ENCODE data around the gene OMP. TPM values are rescaled to one million over a fixed set of nuclear protein-coding genes. Genes with fewer than 3 reads are reported as not detected.

Gene OMP
- polyA plus RNA-seq, 1 donor from 2014 or later = not detected

DNA sequence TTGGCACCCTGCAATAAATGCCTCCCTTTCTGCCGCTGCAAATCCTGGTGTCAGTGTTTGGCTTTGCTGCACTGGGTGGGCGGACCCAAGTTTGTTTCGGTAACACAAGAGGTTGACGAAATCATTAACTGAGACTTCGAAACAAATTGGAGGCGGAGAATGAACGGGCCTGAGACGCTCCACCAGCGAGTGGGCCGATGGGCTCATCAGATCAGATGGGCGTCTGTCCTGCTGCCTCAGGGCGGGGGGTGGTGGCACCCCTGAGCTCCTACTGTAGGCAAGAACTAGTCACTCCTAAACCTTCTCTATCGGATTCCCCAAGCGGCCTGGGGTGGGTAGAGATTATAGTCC is 36.8 kb upstream of the OMP start:
- H3K79me2 ChIP-seq (replicated peaks; ENCODE audit: insufficient read depth, low read length) = no peaks in the 10 kb centered on the region
- H3K36me3 ChIP-seq (ENCODE audit: insufficient read depth, low read length) = no peaks in the 10 kb centered on the region
- no peak overlapping the region for H3K27ac ChIP-seq (ENCODE audit: low read length)

GRCh38 chr11:77066229-77067042 is 36.2 kb upstream of the OMP start, which contains the start of gene CAPN5:
Gene CAPN5 (plus strand): TSS chr11:77066971. CDS start chr11:77084887, 17,916 bp downstream.
- no peaks in the 10 kb centered on the region for H3K9me3 ChIP-seq (ENCODE audit: low read length)
- no peaks in the 10 kb centered on the region for H3K36me3 ChIP-seq (ENCODE audit: insufficient read depth, low read length)
- peak within 1 kb of the TSS; percentile 60 for H3K27ac ChIP-seq (ENCODE audit: low read length)
- peak within 1 kb of the TSS; percentile 93 for H2AFZ ChIP-seq (ENCODE audit: low read depth, low read length)
- peak within 1 kb of the TSS; percentile 78 for H3K9ac ChIP-seq (ENCODE audit: low read length)
- peak within 1 kb of the TSS; percentile 73 for H3K4me2 ChIP-seq (ENCODE audit: low read length)
- no peaks in the 10 kb centered on the region for H4K20me1 ChIP-seq (ENCODE audit: insufficient read depth)
- H3K79me2 ChIP-seq (replicated peaks; ENCODE audit: insufficient read depth, low read length) = no peaks in the 10 kb centered on the region
- no peaks in the 10 kb centered on the region for H3K9me2 ChIP-seq (ENCODE audit: insufficient read depth, low read length)
- H3F3A ChIP-seq (ENCODE audit: insufficient read depth, low read length, poor library complexity, severe bottlenecking) = no peaks in the 10 kb centered on the region
- no peaks in the 10 kb centered on the region for H3K27me3 ChIP-seq (ENCODE audit: insufficient read depth, low read depth, low read length)
- peak within 1 kb of the TSS; percentile 87 for H3K4me3 ChIP-seq (ENCODE audit: low read length)
- TF ChIP-seq MXI1 (conservative IDR thresholded peaks at IDR 0.05; ENCODE audit: poor library complexity, severe bottlenecking) = no peak
- TF ChIP-seq EZH2 (IDR thresholded peaks at IDR 0.05; ENCODE audit: borderline replicate concordance, insufficient read depth, low read length, poor library complexity, severe bottlenecking) = no peak
- peak; percentile 45 for TF ChIP-seq RAD21 (conservative IDR thresholded peaks at IDR 0.05)
- peak; percentile 48 for TF ChIP-seq SMC3 (conservative IDR thresholded peaks at IDR 0.05; ENCODE audit: poor library complexity)
- TF ChIP-seq REST (IDR thresholded peaks at IDR 0.05; ENCODE audit: borderline replicate concordance) = peak; percentile 48
- TF ChIP-seq POLR2AphosphoS5 (IDR thresholded peaks at IDR 0.05) = peak; percentile 58

More for the DNA sequence above, 36.8 kb upstream of the OMP start:
- H4K20me1 ChIP-seq (ENCODE audit: insufficient read depth) = no peaks in the 10 kb centered on the region
- peak overlapping the region; percentile 93 for H2AFZ ChIP-seq (ENCODE audit: low read depth, low read length)
- H3K9ac ChIP-seq (ENCODE audit: low read length) = peak overlapping the region; percentile 78
- H3K9me3 ChIP-seq (ENCODE audit: low read length) = no peaks in the 10 kb centered on the region
- TF ChIP-seq EZH2 (IDR thresholded peaks at IDR 0.05; ENCODE audit: borderline replicate concordance, insufficient read depth, low read length, poor library complexity, severe bottlenecking) (no peak), RAD21 (conservative IDR thresholded peaks at IDR 0.05) (no peak), MXI1 (conservative IDR thresholded peaks at IDR 0.05; ENCODE audit: poor library complexity, severe bottlenecking) (no peak), TAF1 (IDR thresholded peaks at IDR 0.05; ENCODE audit: low read depth) (no peak), SMC3 (conservative IDR thresholded peaks at IDR 0.05; ENCODE audit: poor library complexity) (no peak), EP300 (conservative IDR thresholded peaks at IDR 0.05; ENCODE audit: poor library complexity, severe bottlenecking) (no peak), REST (IDR thresholded peaks at IDR 0.05; ENCODE audit: borderline replicate concordance) (no peak), POLR2AphosphoS5 (IDR thresholded peaks at IDR 0.05) (no peak)
- TF ChIP-seq, protein P1, sequence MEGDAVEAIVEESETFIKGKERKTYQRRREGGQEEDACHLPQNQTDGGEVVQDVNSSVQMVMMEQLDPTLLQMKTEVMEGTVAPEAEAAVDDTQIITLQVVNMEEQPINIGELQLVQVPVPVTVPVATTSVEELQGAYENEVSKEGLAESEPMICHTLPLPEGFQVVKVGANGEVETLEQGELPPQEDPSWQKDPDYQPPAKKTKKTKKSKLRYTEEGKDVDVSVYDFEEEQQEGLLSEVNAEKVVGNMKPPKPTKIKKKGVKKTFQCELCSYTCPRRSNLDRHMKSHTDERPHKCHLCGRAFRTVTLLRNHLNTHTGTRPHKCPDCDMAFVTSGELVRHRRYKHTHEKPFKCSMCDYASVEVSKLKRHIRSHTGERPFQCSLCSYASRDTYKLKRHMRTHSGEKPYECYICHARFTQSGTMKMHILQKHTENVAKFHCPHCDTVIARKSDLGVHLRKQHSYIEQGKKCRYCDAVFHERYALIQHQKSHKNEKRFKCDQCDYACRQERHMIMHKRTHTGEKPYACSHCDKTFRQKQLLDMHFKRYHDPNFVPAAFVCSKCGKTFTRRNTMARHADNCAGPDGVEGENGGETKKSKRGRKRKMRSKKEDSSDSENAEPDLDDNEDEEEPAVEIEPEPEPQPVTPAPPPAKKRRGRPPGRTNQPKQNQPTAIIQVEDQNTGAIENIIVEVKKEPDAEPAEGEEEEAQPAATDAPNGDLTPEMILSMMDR (IDR thresholded peaks at IDR 0.05; ENCODE audit: poor library complexity, severe bottlenecking) = no peak
- peak overlapping the region; percentile 87 for H3K4me3 ChIP-seq (ENCODE audit: low read length)
- H3K9me2 ChIP-seq (ENCODE audit: insufficient read depth, low read length) = no peaks in the 10 kb centered on the region
- no peaks in the 10 kb centered on the region for H3K27me3 ChIP-seq (ENCODE audit: insufficient read depth, low read depth, low read length)
- H3K4me2 ChIP-seq (ENCODE audit: low read length) = no peak overlapping the region
- H3F3A ChIP-seq (ENCODE audit: insufficient read depth, low read length, poor library complexity, severe bottlenecking) = no peaks in the 10 kb centered on the region
